DND-41 (cell line): ENCODE results near the gene FCN3.
A peak's percentile ranks its signal among the peaks of the same experiment; 100 is the strongest.

ENCODE experiments used
- ATAC-seq: fragments of 200-7000 bp; cut with Tn5 transposase; 3 replicates; pipeline ENCODE4 v1.9.1; 2021; ENCODE audit warnings: low read depth; ENCODE audit not compliant: insufficient read depth
- DNase-seq: peaks from one replicate; pipeline ENCODE4 v3.0.0-alpha.2; 2020
- H2AFZ ChIP-seq: 2 replicates; pipeline ENCODE4 v1.6.0; 2012; ENCODE audit warnings: low read depth, low read length
- H3K27ac ChIP-seq: 2 replicates; pipeline ENCODE4 v1.5.1; 2012; ENCODE audit warnings: low read length, inconsistent platforms
- H3K27me3 ChIP-seq: fragments of 200-600 bp; sonication (generic); 2 replicates; pipeline ENCODE4 v1.6.0; 2012; ENCODE audit warnings: low read length, mild to moderate bottlenecking, inconsistent platforms; ENCODE audit not compliant: insufficient read depth, poor library complexity
- H3K36me3 ChIP-seq: 2 replicates; pipeline ENCODE4 v1.5.1; 2012; ENCODE audit warnings: low read length, inconsistent platforms; ENCODE audit not compliant: insufficient read depth
- H3K4me1 ChIP-seq: 2 replicates; pipeline ENCODE4 v1.5.1; 2012; ENCODE audit warnings: mild to moderate bottlenecking, low read length; ENCODE audit not compliant: insufficient read depth
- H3K4me2 ChIP-seq: 2 replicates; pipeline ENCODE4 v1.6.0; 2012; ENCODE audit warnings: mild to moderate bottlenecking, moderate library complexity, low read length, inconsistent platforms; ENCODE audit not compliant: insufficient read depth
- H3K4me3 ChIP-seq, 2 experiments: fragments of 200-600 bp in 1 of 2; shearing (Covaris generic) in 1 of 2; 2 replicates each; pipeline ENCODE4 v1.5.1; 2012 to 2016; ENCODE audit warnings: inconsistent platforms in 2 of 2, low read length in 2 of 2, mild to moderate bottlenecking in 2 of 2, low read depth in 1 of 2, moderate library complexity in 1 of 2
- H3K79me2 ChIP-seq: 2 replicates; pipeline ENCODE4 v1.6.0; 2012; ENCODE audit warnings: low read length, inconsistent platforms; ENCODE audit not compliant: insufficient read depth
- H3K9ac ChIP-seq: 2 replicates; pipeline ENCODE4 v1.6.0; 2012; ENCODE audit warnings: low read depth, mild to moderate bottlenecking, inconsistent platforms, low read length, moderate library complexity
- H3K9me3 ChIP-seq: 2 replicates; pipeline ENCODE4 v1.5.1; 2012; ENCODE audit warnings: low read length, moderate library complexity, mild to moderate bottlenecking, inconsistent platforms; ENCODE audit not compliant: insufficient read depth, severe bottlenecking
- H4K20me1 ChIP-seq: 2 replicates; pipeline ENCODE4 v1.6.0; 2012; ENCODE audit warnings: low read length; ENCODE audit not compliant: insufficient read depth
- EZH2 ChIP-seq: IDR thresholded peaks from 3 replicates; pipeline ENCODE4 v1.6.1; 2012; ENCODE audit warnings: borderline replicate concordance, low read depth, mild to moderate bottlenecking, moderate library complexity, low read length, inconsistent platforms; ENCODE audit not compliant: severe bottlenecking
- TF ChIP-seq, protein P1 (sequence below): IDR thresholded peaks from 2 replicates; pipeline ENCODE4 v1.5.1; 2012; ENCODE audit warnings: borderline replicate concordance, low read length, moderate library complexity, mild to moderate bottlenecking; ENCODE audit not compliant: poor library complexity, severe bottlenecking; ENCODE audit errors: extremely low read depth

FCN3 gene

DNA sequence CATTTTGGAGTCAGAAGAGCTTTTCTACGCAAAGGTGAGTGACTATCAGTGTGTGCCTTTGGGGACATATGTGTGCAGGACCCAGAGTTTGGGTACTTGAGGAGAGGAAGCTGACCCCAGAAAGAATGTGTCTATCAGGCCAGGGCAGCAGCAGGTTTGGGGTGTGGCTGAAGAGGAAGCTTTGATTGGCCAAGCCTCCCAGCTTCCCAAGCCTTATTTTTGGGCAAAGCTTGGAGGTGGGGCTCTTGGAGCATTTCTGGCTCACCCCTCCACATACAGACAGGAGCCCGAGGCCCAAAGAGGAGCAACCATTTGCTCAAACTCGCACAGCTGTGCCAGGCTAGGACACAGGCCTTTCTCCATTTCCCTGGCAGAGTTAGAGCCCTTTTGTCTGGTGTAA lies 22.5 kb upstream of the FCN3 start:
- Histone ChIP-seq H3K79me2 (no peaks in the 10 kb centered on the region), H3K4me3 (no peak overlapping the region), H2AFZ (no peak overlapping the region), H4K20me1 (no peaks in the 10 kb centered on the region), H3K9ac (no peak overlapping the region), H3K4me2 (no peak overlapping the region), H3K27ac (no peak overlapping the region), H3K27me3 (no peaks in the 10 kb centered on the region), H3K9me3 (no peaks in the 10 kb centered on the region), H3K36me3 (no peaks in the 10 kb centered on the region), H3K4me1 (peaks cover 5% of the 10 kb centered on the region; the same call in 1 of the 2 replicates)
- TF ChIP-seq, protein P1, sequence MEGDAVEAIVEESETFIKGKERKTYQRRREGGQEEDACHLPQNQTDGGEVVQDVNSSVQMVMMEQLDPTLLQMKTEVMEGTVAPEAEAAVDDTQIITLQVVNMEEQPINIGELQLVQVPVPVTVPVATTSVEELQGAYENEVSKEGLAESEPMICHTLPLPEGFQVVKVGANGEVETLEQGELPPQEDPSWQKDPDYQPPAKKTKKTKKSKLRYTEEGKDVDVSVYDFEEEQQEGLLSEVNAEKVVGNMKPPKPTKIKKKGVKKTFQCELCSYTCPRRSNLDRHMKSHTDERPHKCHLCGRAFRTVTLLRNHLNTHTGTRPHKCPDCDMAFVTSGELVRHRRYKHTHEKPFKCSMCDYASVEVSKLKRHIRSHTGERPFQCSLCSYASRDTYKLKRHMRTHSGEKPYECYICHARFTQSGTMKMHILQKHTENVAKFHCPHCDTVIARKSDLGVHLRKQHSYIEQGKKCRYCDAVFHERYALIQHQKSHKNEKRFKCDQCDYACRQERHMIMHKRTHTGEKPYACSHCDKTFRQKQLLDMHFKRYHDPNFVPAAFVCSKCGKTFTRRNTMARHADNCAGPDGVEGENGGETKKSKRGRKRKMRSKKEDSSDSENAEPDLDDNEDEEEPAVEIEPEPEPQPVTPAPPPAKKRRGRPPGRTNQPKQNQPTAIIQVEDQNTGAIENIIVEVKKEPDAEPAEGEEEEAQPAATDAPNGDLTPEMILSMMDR, result no peak
- TF ChIP-seq EZH2, result no peak
- DNase-seq (no peak), ATAC-seq (no peak)

DNA sequence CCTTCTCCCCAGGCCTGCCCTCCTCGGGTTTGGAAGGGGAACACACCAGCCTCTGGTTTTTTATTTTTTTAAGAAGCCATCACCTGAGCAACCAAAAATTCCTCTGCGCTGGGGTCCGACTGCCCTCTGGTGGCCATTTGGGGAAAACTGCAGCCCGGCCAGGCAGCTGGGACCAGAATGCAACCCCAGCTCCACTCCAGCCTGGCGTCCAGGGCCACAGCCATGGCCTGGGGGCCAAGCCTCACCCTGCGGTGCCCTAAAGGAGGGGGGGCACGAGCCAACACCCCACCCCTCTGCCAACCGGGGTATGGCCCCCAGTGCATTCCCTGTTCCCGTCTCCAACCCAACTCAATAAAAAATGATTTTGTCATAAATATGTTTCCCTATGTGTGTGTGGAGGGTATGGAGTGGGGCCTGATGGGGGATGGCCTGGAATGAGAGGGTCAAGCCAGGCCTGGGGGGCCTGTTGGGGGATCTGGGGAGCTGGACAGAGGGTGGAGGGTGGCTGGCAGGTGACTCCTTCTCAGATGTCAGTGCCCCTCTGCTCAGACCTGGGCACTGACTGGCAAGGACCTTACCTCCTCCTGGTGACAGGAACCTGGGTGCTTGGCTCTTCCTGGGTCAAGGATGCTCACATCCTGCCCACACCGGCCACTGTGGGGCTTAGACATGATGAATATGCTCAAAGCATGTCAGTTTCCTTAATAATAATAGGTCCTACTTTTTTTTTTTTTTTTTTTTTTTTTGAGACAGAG lies 21.0 kb upstream of the FCN3 start:
- no peak overlapping the region for H3K4me3 ChIP-seq
- peaks cover 5% of the 10 kb centered on the region; the same call in 1 of the 2 replicates for H3K4me1 ChIP-seq
- ATAC-seq (peak; percentile 81), DNase-seq (peak; percentile 79)
- H3K36me3 ChIP-seq, result no peaks in the 10 kb centered on the region
- H3K27ac ChIP-seq, result no peak overlapping the region
- H2AFZ ChIP-seq, result peak overlapping the region; percentile 67
- no peaks in the 10 kb centered on the region for H3K79me2 ChIP-seq
- H4K20me1 ChIP-seq, result no peaks in the 10 kb centered on the region
- H3K9me3 ChIP-seq, result no peaks in the 10 kb centered on the region
- TF ChIP-seq, protein P1, result peak; percentile 94
- no peak for TF ChIP-seq EZH2
- peak overlapping the region; percentile 15; the same call in 1 of the 2 replicates for H3K9ac ChIP-seq
- H3K4me2 ChIP-seq, result no peak overlapping the region
- H3K27me3 ChIP-seq, result no peaks in the 10 kb centered on the region

DNA sequence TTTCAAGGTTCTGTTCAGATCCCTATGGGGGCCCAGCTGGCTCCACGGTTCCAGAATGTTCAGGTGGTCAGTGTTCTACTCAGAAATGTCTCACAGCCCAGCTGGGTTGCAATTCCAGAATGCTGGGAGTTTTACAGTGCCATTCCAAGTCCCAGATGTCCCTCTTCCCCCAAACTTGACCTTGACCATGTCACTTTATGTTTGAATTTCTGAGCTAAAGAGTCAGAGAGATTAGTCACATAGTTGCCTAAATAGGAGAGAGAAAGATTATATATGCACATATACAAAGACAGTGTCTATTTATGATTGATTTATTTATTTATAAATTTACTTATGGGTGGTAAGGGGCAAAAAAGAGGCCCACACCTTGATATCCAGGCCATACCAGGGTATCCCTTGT lies 20.3 kb upstream of the FCN3 start:
- Histone ChIP-seq H3K4me1 (peaks cover 5% of the 10 kb centered on the region; the same call in 1 of the 2 replicates), H2AFZ (no peak overlapping the region), H3K4me2 (no peak overlapping the region), H3K4me3 (no peak overlapping the region), H3K9ac (no peak overlapping the region), H4K20me1 (no peaks in the 10 kb centered on the region), H3K27me3 (no peaks in the 10 kb centered on the region), H3K79me2 (no peaks in the 10 kb centered on the region), H3K27ac (no peak overlapping the region), H3K9me3 (no peaks in the 10 kb centered on the region), H3K36me3 (no peaks in the 10 kb centered on the region)
- DNase-seq, result no peak
- TF ChIP-seq EZH2, result no peak
- TF ChIP-seq, protein P1, result no peak
- ATAC-seq, result no peak
